SU-DHL-6 (cell line): ENCODE results near the gene ABI1.

Experiments used
- CTCF ChIP-seq: fragments of 200-600 bp; sonication (generic); IDR thresholded peaks from one replicate; pipeline ENCODE4 v1.5.1; 2017; ENCODE audit warnings: antibody characterized with exemption, mild to moderate bottlenecking, low read length, moderate library complexity; ENCODE audit not compliant: insufficient read depth, poor library complexity, severe bottlenecking
- EZH2phosphoT487 ChIP-seq: fragments of 200-600 bp; sonication (generic), shearing (Covaris generic); conservative IDR thresholded peaks from 2 replicates; pipeline ENCODE4 v1.6.1; 2018; ENCODE audit warnings: mild to moderate bottlenecking, antibody characterized with exemption, low read length, moderate library complexity, mixed read lengths

GRCh38 chr10:26835025-26835424 is 25.7 kb downstream of the ABI1 start:
- no peak for TF ChIP-seq CTCF
- no peak for TF ChIP-seq EZH2phosphoT487
